ENCODE measurements around the gene KIRREL3. TPM values are rescaled to one million over a fixed set of nuclear protein-coding genes. Genes with fewer than 3 reads are reported as not detected.

KIRREL3 gene
- total RNA-seq, 1 experiment from 2014 or later = 2.2 TPM

- no peak overlapping the region for H3K27ac ChIP-seq
- intact Hi-C loops (cut with micrococcal nuclease; ENCODE audit: unreplicated experiment) = no loop called here
- H3K4me3 ChIP-seq = no peak overlapping the region
- peaks cover 56% of the 10 kb centered on the region for H3K27me3 ChIP-seq (ENCODE audit: insufficient read depth, low read depth)
- DNase-seq = no peak
- CTCF ChIA-PET = no interaction called here
- no peaks in the 10 kb centered on the region for H3K9me3 ChIP-seq (ENCODE audit: insufficient read depth, low read depth)
- no peaks in the 10 kb centered on the region for H3K79me2 ChIP-seq (ENCODE audit: low read depth)
- H3K36me3 ChIP-seq (ENCODE audit: low read depth) = no peaks in the 10 kb centered on the region
- no peaks in the 10 kb centered on the region for H3F3A ChIP-seq (ENCODE audit: insufficient read depth, low read depth)
- no TSS peak for BruUV-seq (replicated peaks)
- H4K20me1 ChIP-seq (ENCODE audit: insufficient read depth) = no peaks in the 10 kb centered on the region
- no peaks in the 10 kb centered on the region for H3K9me2 ChIP-seq (ENCODE audit: insufficient read depth)
- no peaks in the 10 kb centered on the region for H3K4me1 ChIP-seq (replicated peaks; ENCODE audit: insufficient read depth)
- POLR2A ChIA-PET (ENCODE audit: unreplicated experiment) = no interaction called here
- no peak overlapping the region for H2AFZ ChIP-seq
- H3K4me2 ChIP-seq = no peak overlapping the region
- TF ChIP-seq CTCF (conservative IDR thresholded peaks at IDR 0.05) (no peak), EZH2 (IDR thresholded peaks at IDR 0.05; ENCODE audit: low read depth) (no peak)
These were observed 503.8 kb downstream of the KIRREL3 start for GRCh38 chr11:126496576-126497337.

- CTCF ChIA-PET = no interaction called here
These were observed 505.0 kb downstream of the KIRREL3 start for GRCh38 chr11:126495281-126496220.

More at GRCh38 chr11:126495281-126496220, 505.0 kb downstream of the KIRREL3 start:
- Histone ChIP-seq H3K4me2 (no peak overlapping the region), H3K27me3 (ENCODE audit: insufficient read depth, low read depth) (peaks cover 46% of the 10 kb centered on the region), H3K4me1 (replicated peaks; ENCODE audit: insufficient read depth) (no peaks in the 10 kb centered on the region), H3K4me3 (no peak overlapping the region), H2AFZ (no peak overlapping the region), H3K9me2 (ENCODE audit: insufficient read depth) (no peaks in the 10 kb centered on the region), H4K20me1 (ENCODE audit: insufficient read depth) (no peaks in the 10 kb centered on the region), H3K27ac (no peak overlapping the region), H3K9me3 (ENCODE audit: insufficient read depth, low read depth) (no peaks in the 10 kb centered on the region), H3K36me3 (ENCODE audit: low read depth) (no peaks in the 10 kb centered on the region), H3F3A (ENCODE audit: insufficient read depth, low read depth) (no peaks in the 10 kb centered on the region), H3K79me2 (ENCODE audit: low read depth) (no peaks in the 10 kb centered on the region)
- no peak for DNase-seq
- intact Hi-C loops (cut with micrococcal nuclease; ENCODE audit: unreplicated experiment) = no loop called here
- BruUV-seq (replicated peaks) = no TSS peak
- POLR2A ChIA-PET (ENCODE audit: unreplicated experiment) = no interaction called here
- TF ChIP-seq CTCF (conservative IDR thresholded peaks at IDR 0.05) (no peak), EZH2 (IDR thresholded peaks at IDR 0.05; ENCODE audit: low read depth) (no peak)
